ENCODE data around the gene NBPF15. TPM values are rescaled to one million over a fixed set of nuclear protein-coding genes. Genes with fewer than 3 reads are reported as not detected.
A peak's percentile ranks its signal among the peaks of the same experiment; 100 is the strongest.
"Not testable (repeated sequence)": the region's sequence is repeated elsewhere in the genome, so short reads cannot be mapped to it uniquely, and the experiment has no call there.

The NBPF15 gene, protein sequence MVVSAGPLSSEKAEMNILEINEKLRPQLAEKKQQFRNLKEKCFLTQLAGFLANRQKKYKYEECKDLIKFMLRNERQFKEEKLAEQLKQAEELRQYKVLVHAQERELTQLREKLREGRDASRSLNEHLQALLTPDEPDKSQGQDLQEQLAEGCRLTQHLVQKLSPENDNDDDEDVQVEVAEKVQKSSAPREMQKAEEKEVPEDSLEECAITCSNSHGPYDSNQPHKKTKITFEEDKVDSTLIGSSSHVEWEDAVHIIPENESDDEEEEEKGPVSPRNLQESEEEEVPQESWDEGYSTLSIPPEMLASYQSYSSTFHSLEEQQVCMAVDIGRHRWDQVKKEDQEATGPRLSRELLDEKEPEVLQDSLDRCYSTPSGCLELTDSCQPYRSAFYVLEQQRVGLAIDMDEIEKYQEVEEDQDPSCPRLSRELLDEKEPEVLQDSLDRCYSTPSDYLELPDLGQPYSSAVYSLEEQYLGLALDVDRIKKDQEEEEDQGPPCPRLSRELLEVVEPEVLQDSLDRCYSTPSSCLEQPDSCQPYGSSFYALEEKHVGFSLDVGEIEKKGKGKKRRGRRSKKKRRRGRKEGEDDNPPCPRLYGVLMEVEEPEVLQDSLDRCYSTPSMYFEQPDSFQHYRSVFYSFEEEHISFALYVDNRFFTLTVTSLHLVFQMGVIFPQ
- total RNA-seq: 10 to 100 TPM; 22.6 to 37.6 TPM
- long read RNA-seq, donor 1, full-length matches to known transcripts: 1 of 9 reads
- long read RNA-seq, donor 1, partial matches to known transcripts: 3 of 9 reads
- long read RNA-seq, donor 1, other reads (novel, unspliced or antisense): 5 of 9 reads
- long read RNA-seq, donor 2, partial matches to known transcripts: 5 of 17 reads
- long read RNA-seq, donor 2, other reads (novel, unspliced or antisense): 12 of 17 reads

DNA sequence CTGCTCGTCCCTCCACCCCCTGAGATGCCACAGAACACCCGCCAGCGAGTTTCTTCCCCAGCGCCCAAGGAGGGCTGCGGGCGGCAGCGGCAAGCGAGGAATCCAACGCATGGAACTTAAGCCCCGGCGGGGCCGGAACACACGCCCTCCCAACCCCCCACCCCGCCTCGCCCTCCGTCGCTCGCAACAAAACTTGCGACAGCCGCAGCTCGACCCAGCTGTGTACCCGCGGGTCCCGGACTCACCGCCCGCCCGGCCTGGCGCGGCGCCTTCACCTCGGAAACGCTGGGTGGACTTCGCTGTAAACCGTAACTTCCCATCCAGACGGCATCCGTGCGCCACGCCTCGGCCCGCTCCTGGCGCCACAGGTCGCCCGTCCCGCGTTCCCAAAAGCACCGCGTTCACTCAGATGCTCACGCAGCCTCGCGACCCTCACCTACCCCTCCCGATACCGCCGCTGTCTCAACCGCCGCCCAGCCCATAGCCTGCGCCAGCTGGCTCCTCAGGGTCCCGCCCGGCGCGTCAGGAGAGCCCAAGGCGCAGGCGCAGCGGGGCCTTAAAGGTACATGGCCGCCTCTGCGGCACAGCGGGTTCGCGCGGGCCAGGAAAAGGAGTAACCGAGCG is at the start of gene NBPF15:
TSS of gene NBPF15 (minus strand) at position 534 of the 624 bp plus-strand sequence. CDS start 21,666 bp downstream, outside the sequence.
- intact Hi-C loops (cut with DNase I): not testable (repeated sequence)
- DNase-seq (ENCODE audit: low spot score): peak; percentile 91

DNA sequence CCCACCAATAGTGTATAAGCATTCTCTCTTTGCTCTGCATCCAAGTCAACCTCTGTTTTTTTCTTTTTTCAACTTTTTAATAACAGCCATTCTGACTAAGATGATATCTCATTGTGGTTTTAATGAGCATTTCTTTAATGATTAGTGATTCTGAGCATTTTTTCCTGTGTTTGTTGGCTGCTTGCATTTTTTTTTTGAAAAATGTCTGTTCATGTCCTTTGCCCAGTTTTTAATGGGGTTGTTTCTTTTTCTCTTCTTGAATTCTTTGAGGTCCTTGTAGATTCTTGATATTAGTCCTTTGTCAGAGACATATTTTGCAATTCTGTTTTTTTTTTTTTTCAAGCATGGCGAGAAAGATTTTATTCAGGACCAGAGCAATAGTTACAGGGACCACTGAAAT is 35.0 kb upstream of the NBPF15 start:
- intact Hi-C loops (cut with DNase I); DNase-seq (ENCODE audit: low spot score): not testable (repeated sequence)

DNA sequence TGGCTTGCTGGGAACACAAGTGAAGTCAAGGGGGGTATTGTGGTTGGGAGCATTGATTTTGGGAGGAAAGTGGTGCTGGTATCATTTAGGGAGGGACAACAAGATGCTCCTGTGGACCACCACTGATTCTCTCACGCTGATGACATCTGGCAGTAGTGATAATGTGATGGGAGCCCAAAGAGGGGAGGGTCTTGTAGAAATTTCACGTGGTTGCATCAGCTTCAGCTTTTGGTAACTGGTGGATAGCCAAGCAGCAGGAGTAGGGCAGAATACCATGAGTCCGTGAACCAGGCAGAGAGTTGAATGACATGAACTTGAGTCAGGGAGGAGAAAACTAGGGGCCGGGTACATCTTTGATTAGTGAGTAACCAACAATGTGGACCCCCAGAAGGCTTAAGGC is 32.7 kb upstream of the NBPF15 start:
- DNase-seq (ENCODE audit: low spot score): not testable (repeated sequence)

DNA sequence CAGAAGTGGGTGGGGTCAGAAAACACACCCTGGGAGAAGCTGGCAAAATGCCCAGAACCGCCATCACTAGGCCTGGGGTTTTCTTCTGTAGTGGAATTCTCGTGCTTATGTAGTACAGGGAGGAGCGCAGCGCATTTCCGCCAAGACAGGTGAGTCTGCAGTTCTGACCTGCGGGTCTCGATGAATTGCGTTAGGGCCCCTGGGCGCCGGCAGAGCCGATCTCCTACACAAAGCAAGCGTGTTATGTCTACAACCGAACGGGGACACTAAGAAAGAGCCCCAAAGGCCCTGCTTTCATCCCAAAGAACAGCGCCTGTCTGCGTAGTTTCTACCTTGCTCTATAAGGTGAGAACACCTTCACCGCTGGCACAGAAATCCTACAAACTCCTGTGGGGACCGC is 28.9 kb upstream of the NBPF15 start:
- DNase-seq (ENCODE audit: low spot score); intact Hi-C loops (cut with DNase I): not testable (repeated sequence)

More for the DNA sequence above, 32.7 kb upstream of the NBPF15 start:
- intact Hi-C loops (cut with DNase I): not testable (repeated sequence)

DNA sequence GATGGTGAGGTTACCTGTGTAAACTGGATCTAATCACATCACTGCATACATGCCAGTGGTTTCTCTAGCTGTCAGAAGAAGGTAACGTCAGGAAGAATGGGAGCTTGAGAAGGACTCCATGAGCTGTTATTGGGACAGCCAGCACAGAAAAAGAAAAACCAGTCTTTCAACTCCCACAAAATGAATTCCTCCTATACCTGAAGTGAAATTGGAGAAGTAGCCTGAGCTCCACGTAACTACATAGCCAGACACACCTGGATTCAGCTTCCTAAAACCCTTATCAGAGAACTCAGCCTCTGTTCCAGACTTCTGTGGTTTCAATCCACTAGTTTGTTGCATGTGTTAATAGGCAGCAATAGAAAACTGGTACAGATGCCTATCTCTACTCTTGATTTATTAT is 25.5 kb upstream of the NBPF15 start:
- DNase-seq (ENCODE audit: low spot score); intact Hi-C loops (cut with DNase I): not testable (repeated sequence)

DNA sequence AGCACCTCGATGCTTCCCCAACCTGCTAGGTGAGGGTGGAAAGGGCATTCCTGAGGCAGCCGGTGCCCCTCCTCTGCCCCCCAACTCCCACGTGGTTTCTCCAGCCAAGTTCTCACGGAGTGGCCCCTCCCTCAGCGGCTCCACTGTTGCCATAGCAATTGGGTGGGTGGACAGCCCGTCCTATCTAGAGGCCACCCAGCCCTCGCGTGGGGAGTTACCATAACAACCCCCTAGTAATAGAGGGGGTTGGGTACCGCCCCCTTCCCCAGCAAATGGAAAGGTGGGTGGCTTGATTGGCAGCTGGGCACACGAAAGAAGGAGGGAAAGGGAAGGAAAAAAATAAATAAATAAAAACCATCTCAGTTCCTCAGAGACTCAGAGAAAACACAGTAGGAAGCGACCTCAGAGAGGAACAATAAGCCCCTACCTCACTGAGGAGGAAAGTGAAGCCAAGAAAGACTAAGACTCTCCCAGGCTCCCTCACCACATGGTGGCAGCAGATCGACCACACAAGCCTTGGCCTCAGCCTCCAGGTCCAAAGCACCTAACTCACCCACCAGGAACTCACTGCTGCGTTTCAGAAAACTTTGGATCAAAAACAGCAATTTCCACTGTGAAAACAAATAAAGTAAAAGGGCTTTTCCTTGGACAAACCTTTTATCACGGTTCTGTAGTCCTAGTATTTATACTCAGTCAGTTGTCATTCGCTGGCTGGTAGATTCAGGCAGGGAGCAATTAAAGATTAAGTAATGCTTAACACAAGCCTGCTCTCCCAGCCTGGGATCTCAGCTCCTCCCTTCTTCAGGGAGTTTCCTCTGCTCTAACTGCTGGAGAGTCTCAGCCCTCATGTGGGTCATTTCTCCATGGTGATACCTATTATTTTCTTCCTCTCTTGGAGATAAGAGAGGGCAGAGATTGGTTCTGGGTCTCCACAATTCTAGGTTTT is 23.9 kb upstream of the NBPF15 start:
- DNase-seq (ENCODE audit: low spot score); intact Hi-C loops (cut with DNase I): not testable (repeated sequence)

DNA sequence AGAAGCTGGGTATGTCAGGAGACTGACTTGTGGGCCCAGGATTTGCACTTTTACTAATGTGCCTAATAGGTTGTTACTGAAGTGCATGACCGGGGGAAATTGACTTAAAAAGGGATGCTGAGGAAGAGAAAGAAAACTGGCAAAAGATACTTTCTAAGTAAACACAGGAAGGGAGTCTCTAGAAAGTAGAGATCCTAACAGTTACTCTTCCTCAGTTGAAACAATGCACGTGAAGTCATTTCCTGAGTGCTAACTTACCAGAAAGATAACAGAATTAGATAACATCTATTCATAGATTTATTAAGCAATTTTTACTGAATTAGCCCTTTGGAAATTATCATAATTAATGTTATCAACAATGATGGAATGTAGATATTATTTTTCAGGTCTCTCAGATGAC is 12.4 kb upstream of the NBPF15 start:
- intact Hi-C loops (cut with DNase I): not testable (repeated sequence)

DNA sequence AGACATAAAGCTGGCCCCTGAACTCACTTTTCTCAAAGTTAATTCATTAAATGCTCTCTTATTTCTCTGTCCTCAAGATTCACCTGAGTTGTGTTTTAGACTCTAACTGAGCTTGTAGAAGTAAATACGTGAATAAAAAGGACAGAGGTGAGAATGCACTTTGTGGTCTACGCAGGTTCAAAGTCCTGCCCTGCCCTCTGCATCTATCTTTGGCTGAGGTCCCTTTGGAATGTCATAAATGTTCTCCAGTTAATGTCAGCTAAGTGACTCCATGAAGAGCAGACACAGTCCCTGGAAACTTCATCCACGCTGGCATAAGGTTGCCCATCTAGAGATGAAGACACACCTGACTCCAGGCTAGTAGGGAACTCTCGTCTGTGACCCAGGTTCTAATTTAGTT is 10.0 kb upstream of the NBPF15 start:
- DNase-seq (ENCODE audit: low spot score); intact Hi-C loops (cut with DNase I): not testable (repeated sequence)

More for the DNA sequence above, 12.4 kb upstream of the NBPF15 start:
- not testable (repeated sequence) for DNase-seq (ENCODE audit: low spot score)

DNA sequence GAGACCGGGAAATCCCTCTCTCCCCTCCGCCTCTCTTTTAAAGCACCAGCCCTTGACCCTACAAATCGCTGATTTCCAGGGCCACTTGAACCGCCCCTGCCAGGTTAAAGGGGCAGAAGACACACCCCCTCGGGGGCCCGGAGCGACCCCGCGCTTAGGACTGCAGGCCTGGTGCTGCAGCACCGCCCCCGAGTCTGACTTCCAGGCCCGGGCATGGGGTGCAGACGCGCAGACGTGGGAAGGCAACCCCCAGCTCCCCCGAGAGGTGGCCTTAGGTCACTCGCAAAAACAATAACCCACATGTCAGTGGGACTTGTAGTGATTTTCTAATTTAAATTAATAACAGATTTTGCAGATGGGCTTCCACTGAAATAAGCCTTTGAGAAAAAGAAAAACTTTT is 309 bp upstream of the NBPF15 start:
- DNase-seq (ENCODE audit: low spot score); intact Hi-C loops (cut with DNase I): not testable (repeated sequence)

DNA sequence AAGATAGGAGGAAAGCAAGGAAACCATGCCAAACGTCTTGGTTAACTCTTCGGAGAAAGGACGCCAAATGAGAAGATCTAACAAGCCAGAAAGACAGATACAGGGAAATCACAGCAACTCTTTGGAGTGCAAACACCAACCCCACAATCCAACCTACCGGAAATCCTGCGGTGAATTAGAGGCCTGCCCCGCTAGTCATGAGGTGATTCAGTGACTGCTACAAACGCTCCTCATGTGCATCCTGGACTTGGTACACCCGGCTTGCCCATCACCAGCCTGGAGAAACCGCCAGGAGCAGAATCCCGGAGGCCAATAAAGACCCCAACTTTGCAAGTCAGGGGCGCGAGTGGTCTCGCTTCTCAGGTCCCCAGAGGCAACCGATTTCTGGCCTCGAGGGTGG is 783 bp downstream of the NBPF15 start:
- DNase-seq (ENCODE audit: low spot score): not testable (repeated sequence)

DNA sequence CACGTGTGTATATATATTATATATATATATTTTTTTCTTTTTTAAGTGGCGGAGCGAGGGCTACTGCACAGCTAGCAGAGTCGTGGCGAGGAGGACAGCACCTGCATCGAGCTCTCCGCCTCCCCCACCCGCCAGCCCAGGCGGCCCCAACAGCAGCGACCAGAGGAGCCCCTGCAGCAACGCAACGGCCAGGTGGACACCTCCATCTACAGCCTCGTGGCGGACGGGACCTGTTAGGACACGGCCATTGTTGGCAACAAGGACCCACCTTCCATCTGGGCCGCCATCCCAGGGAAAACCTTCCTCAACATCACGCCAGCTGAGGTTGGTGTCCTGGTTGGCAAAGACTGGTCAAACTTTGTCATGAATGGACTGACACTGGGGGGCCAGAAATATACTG is 19.1 kb downstream of the NBPF15 start:
- intact Hi-C loops (cut with DNase I); DNase-seq (ENCODE audit: low spot score): not testable (repeated sequence)

More for the DNA sequence above, 783 bp downstream of the NBPF15 start:
- intact Hi-C loops (cut with DNase I): not testable (repeated sequence)

DNA sequence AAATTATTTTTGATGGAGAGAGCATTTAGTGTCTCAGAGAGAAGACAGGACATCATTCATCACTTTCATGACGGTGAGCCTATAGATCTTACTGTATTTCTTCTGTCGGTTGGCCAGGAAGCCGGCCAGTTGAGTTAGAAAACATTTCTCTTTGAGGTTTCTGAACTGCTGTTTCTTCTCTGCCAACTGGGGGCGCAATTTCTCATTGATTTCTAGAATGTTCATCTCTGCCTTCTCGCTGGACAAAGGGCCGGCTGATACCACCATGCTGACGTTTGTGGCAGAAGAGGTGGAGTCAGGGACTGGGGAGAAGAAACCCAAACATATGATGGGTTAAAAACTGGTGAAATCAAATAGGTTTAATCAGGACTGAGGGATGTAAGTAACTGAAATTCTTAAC is 21.7 kb downstream of the NBPF15 start:
- intact Hi-C loops (cut with DNase I); DNase-seq (ENCODE audit: low spot score): not testable (repeated sequence)

DNA sequence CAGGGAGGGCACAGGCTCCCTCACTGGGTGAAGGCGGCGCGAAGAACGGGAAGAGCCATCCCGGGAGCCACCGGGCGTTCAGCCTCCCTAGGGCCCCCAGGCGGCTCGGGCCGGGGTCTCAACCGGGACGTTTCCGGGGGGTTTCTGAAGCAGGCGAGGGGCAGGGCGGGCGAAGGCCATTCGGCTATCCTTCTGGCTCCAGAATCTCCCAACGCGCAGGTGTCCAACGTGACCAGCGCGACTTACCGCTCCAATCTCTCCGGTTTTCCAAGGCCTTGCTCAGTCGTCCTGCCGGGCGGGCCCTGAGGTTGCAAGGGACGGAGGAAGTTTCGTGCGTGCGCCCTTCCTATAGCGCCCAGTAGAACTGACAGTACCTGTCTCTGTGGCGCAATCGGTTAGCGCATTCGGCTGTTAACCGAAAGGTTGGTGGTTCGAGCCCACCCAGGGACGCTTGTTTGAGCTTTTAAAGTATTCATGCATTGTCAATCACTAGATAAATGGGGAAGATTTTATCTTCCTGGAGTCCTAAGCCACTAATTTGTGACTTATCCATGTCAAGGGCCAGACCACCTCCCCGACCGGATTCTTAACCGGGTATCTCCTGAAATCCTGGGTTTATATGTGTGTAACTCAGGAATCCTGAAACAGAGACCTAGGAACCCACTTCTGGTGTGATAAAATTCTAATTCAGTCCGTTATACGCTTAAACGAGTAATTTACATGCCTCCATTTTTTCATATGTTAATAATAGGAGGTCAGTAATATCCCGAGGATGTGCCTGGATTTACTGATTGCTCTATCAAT is 42.4 kb downstream of the NBPF15 start:
- intact Hi-C loops (cut with DNase I); DNase-seq (ENCODE audit: low spot score): not testable (repeated sequence)

DNA sequence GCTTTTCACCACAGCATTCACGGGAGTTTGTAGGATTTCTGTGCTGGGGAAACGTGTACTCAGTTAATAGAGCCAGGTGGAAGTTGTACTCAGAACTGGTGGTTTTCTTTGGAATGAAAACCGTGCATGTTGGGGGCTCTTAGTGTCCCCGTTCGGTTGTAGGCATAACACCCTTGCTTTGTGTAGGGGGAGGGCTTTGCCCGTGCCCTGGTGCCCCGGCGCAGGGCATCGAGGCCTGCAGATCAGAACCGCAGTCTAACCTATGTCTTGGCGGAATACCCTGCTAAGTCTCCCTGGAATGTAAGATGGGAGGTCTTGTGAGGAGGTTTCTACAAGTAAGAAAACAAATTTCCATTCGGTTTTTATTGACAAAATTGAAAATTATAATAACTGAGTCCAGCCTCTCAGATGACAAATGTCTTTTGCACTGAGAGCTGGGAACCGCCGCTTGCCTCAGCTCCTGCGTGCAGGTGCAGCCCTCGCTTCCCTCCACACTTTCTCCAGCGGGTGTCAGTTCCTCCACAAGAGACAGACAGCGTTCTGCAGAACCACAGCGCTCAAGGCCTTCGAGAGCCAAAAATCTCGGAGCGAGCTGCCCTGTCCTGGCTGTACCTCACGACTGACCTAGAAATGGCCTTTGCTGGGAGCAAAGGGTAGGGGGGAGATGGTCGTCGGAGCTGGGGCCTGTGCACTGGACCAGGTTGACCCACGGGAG is 47.9 kb downstream of the NBPF15 start:
- intact Hi-C loops (cut with DNase I); DNase-seq (ENCODE audit: low spot score): not testable (repeated sequence)

DNA sequence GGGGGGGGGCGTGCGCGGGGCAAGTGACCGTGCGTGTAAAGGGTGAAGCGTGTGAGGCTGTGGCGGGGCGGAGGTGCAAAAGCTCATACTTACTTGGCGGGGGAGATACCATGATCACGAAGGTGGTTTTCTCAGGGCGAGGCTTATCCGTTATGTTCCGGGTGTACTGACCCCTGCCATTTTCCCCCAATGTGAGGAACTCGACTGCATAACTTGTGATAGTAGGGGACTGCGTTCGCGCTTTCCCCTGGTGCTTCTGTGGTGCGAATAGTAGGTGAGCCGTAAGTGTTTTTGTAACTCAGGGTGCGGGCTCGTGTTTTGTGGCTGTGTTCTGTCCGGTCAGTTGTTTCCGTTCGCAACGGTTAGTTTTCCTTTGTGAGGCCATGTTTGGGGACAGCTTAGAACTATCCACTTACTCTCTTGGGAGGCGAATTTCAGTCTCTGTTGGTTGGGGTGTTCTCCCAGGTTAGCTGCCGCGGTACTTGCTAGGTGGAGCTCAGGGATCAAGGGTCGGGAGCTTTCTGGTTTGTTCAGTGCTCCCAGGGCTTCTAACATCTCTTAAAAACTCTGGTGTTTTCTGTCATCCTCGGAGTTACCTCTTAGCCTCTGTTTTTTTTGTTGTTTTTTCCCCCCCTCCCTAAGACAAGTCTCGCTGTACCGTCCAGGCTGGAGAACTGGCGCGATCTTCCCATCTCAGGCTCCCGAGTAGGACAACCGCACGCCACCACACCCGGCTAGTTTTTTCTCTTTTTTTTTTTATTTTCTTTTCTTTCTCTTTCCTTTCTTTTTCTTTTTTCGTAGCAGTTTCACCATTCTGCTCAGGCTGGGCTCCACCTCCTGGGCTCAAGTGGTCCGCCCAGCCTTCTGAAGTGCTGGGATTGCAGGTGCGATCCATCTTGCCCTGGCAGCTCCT is 48.7 kb downstream of the NBPF15 start:
- DNase-seq (ENCODE audit: low spot score): peak; percentile 92
- intact Hi-C loops (cut with DNase I): not testable (repeated sequence)

DNA sequence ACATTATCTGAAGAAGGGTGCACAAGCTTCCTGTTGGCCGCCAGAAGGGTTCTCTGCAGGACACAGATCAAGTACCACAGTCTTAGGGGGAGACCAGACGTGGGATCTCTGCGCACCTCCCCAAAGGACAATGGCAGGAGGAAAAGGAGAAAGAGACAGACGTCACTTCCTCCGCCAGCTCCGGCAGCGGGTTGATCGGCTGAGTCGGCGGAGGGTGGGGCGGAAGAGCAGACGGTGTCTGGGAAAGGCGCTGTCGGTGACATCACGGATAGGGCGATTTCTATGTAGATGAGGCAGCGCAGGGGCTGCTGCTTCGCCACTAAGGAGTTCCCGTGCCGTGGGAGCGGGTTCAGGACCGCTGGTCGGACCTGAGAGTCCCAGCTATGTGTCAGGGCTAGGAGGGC is 49.4 kb downstream of the NBPF15 start:
- DNase-seq (ENCODE audit: low spot score): peak; percentile 96

More for the DNA sequence above, 49.4 kb downstream of the NBPF15 start:
- intact Hi-C loops (cut with DNase I): not testable (repeated sequence)

Measured in posterior vena cava (tissue), 2 donors.